Measurements from ENCODE around the gene ABCG1.

ABCG1 gene

DNA sequence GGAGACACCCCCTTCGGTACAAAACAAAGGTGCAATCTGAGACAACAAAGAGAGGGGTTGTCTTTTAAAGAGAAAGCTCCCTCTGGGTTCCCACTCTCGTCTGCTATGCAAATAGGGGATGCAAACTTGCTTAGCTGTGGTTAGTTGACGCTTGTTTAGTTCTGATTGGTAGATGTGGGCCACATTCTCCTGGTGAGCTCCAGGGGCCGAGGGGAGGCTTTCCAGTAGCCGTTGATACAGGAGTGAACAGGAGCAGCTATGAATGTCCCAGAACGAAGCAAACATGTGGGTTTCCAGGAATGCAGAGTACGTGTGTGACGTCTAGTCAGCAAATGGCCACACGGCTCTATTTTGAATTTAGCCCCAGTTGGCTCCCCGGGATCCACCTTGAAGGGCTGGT lies 117.1 kb downstream of the ABCG1 start (continued):
- TF ChIP-seq TOX (CRISPR knock-in tag; IDR thresholded peaks at IDR 0.05; ENCODE audit: borderline replicate concordance): no peak

DNA sequence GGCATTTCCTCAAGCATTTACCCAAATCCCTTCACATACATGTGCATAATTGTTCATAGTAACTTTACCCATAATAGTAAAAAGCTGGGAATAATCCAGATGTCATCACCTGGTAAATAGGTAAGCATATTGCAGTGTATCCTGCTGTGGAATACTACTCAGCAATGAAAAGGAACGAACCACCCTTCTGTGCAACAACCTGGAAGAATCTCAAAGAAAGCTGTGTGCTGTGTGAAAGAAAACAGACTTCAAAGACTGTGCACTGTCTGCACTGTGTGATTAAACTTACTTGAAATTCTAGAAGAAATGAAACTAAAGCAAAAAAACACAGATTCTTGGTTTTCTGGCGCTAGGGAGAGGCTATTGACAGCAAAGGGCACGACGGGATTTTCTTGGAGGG lies 118.3 kb downstream of the ABCG1 start:
- ATAC-seq: no peak
- TF ChIP-seq SNAI2 (CRISPR knock-in tag; IDR thresholded peaks at IDR 0.05) (no peak), BACH2 (CRISPR knock-in tag; IDR thresholded peaks at IDR 0.05; ENCODE audit: borderline replicate concordance) (no peak), ZNF565 (CRISPR knock-in tag; conservative IDR thresholded peaks at IDR 0.05; ENCODE audit: low read depth) (no peak), ZC3H10 (CRISPR knock-in tag; IDR thresholded peaks at IDR 0.05) (no peak)
- TF ChIP-seq, protein P1, sequence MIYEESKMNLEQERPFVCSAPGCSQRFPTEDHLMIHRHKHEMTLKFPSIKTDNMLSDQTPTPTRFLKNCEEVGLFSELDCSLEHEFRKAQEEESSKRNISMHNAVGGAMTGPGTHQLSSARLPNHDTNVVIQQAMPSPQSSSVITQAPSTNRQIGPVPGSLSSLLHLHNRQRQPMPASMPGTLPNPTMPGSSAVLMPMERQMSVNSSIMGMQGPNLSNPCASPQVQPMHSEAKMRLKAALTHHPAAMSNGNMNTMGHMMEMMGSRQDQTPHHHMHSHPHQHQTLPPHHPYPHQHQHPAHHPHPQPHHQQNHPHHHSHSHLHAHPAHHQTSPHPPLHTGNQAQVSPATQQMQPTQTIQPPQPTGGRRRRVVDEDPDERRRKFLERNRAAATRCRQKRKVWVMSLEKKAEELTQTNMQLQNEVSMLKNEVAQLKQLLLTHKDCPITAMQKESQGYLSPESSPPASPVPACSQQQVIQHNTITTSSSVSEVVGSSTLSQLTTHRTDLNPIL (CRISPR knock-in tag; IDR thresholded peaks at IDR 0.05; ENCODE audit: low read depth): no peak
- TF ChIP-seq, protein P2, sequence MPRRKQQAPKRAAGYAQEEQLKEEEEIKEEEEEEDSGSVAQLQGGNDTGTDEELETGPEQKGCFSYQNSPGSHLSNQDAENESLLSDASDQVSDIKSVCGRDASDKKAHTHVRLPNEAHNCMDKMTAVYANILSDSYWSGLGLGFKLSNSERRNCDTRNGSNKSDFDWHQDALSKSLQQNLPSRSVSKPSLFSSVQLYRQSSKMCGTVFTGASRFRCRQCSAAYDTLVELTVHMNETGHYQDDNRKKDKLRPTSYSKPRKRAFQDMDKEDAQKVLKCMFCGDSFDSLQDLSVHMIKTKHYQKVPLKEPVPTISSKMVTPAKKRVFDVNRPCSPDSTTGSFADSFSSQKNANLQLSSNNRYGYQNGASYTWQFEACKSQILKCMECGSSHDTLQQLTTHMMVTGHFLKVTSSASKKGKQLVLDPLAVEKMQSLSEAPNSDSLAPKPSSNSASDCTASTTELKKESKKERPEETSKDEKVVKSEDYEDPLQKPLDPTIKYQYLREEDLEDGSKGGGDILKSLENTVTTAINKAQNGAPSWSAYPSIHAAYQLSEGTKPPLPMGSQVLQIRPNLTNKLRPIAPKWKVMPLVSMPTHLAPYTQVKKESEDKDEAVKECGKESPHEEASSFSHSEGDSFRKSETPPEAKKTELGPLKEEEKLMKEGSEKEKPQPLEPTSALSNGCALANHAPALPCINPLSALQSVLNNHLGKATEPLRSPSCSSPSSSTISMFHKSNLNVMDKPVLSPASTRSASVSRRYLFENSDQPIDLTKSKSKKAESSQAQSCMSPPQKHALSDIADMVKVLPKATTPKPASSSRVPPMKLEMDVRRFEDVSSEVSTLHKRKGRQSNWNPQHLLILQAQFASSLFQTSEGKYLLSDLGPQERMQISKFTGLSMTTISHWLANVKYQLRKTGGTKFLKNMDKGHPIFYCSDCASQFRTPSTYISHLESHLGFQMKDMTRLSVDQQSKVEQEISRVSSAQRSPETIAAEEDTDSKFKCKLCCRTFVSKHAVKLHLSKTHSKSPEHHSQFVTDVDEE (CRISPR knock-in tag; IDR thresholded peaks at IDR 0.05): no peak
- TF ChIP-seq, protein P3, sequence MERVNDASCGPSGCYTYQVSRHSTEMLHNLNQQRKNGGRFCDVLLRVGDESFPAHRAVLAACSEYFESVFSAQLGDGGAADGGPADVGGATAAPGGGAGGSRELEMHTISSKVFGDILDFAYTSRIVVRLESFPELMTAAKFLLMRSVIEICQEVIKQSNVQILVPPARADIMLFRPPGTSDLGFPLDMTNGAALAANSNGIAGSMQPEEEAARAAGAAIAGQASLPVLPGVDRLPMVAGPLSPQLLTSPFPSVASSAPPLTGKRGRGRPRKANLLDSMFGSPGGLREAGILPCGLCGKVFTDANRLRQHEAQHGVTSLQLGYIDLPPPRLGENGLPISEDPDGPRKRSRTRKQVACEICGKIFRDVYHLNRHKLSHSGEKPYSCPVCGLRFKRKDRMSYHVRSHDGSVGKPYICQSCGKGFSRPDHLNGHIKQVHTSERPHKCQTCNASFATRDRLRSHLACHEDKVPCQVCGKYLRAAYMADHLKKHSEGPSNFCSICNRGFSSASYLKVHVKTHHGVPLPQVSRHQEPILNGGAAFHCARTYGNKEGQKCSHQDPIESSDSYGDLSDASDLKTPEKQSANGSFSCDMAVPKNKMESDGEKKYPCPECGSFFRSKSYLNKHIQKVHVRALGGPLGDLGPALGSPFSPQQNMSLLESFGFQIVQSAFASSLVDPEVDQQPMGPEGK (CRISPR knock-in tag; IDR thresholded peaks at IDR 0.05; ENCODE audit: borderline replicate concordance): no peak

DNA sequence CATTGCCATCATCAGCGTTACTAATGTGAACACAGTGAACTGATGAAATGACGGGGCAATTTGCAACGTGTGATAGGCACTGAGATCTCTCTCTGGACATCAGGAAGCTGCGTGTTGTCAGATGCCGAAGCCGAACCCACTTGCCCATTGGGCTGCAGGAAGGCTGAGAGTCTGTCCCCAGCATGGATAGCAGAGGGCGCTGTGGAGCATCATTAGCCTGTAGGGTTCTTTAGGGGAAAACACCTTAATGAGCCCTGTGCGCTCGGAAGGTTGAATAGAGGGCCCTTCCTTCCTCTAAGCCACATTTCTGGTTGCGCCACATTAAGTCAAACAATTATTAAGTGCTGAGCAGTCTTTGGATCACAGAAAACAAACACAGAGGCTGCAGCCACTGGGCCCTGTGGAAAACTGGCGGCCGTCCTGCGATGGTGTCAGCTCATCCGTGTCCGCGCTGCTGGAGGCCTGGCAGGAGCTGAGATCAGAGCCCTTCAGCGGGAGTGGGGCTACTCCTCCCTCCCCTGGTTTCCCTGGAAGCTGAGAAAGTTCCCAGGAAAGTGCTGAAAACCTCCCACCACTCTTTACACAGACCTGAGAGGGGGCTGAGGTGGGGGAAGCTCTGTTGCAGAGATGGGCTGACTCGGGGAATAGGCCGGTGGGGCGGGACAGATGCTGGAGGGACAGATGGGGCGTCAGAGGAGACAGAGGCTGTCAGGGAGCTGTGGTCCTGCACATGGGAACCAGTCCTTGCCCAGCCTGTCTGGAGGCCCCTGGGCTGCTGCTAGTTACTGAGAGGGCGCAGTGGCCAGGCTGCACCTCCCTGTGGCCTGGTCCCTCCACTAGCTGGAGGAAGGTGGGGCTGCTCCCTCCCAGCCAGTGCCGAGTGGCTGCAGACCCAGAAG lies 119.1 kb downstream of the ABCG1 start:
- no peak for ATAC-seq
- TF ChIP-seq RARB (CRISPR knock-in tag; IDR thresholded peaks at IDR 0.05): no peak
- TF ChIP-seq ESRRG (CRISPR knock-in tag; IDR thresholded peaks at IDR 0.05): no peak
- TF ChIP-seq, protein P4, sequence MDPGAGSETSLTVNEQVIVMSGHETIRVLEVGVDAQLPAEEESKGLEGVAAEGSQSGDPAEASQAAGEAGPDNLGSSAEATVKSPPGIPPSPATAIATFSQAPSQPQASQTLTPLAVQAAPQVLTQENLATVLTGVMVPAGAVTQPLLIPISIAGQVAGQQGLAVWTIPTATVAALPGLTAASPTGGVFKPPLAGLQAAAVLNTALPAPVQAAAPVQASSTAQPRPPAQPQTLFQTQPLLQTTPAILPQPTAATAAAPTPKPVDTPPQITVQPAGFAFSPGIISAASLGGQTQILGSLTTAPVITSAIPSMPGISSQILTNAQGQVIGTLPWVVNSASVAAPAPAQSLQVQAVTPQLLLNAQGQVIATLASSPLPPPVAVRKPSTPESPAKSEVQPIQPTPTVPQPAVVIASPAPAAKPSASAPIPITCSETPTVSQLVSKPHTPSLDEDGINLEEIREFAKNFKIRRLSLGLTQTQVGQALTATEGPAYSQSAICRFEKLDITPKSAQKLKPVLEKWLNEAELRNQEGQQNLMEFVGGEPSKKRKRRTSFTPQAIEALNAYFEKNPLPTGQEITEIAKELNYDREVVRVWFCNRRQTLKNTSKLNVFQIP (CRISPR knock-in tag; IDR thresholded peaks at IDR 0.05; ENCODE audit: borderline replicate concordance, low read depth): no peak
- TF ChIP-seq ZFP3 (CRISPR knock-in tag; IDR thresholded peaks at IDR 0.05): no peak
- TF ChIP-seq ZNF565 (CRISPR knock-in tag; conservative IDR thresholded peaks at IDR 0.05; ENCODE audit: low read depth): no peak

DNA sequence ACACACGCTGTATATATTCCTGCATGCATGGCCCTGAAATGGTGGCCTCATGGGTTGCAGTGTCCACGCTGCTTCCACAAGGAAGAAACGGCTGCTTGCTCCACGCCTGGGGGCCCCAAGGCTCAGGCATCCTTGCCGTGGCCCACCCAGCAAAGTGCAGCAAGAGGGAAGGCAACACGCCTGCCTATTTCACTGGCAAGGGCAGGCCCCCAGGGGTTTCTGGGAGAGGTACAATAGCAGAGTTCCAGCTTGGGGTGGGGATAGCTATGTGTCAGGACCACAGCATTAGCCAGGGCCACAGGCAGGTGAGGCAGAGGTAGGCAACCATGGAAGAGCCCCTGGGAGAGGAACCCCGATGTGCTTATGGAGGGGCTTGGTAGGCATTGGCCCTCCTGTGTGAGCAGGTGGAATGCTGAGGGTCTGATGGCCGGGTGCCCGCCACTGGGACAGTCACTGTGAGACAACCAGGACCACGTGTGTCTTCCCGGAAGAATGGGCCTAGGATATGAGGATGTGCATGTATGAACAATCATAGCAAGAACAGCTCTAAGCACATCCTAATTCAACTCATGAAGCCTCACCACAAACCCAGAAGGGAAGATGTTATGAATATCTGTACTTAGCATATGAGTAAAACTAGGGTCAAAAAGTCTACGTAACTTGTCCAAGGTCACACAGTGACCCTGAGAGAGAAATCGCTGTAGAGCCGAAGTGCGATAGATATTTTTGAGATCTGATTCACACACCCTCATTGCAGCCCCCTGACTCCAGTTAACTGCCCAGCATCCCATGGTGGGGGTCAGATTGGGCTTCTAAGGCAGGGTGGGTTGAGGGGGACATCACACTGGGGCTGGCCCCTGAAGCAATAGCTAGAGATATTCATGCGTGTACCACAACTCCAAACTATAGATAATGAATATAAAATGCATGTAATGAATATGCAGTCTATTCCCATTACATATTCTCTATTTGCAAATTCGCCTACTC lies 120.1 kb downstream of the ABCG1 start:
- no peak for ATAC-seq
- TF ChIP-seq ZFP3 (CRISPR knock-in tag; IDR thresholded peaks at IDR 0.05) (no peak), ZFP30 (CRISPR knock-in tag; IDR thresholded peaks at IDR 0.05) (no peak)

DNA sequence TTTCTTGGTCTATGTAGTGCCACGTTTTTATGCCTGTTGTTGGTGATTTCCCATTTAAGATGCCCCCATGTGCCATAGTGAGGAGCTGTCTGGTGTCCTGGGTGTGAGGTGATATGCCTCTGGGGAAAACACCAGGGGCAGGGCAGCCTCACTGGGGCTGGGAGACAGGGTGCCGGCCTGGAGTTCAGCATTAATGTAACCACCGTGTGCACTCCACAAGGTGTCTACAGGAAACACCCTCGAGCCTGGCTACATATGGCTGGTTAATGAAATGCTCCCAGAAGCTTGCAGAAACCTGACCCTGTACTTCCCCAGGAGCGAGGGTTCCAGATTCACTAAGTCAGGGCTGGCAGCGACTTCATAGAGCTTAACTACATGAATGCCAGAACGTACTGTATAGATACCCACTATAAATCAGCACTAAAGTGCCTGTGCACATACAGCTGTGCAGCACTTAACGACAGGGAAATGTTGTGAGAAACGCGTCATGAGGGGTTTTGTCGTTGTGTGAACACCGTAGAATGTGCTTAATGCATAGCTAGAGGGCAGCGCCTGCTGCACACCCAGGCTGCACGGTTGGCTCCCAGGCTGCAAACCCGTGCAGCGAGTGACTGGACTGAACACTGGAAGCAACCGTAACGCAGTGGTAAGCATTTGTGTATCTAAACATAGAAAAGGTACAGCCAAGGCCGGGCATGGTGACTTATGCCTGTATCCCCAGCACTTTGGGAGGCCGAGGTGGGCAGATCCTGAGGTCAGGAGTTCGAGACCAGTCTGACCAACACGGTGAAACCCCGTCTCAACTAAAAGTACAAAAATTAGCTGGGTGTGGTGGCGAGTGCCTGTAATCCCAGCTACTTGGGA lies 121.5 kb downstream of the ABCG1 start:
- no peak for ATAC-seq
- TF ChIP-seq SNAI2 (CRISPR knock-in tag; IDR thresholded peaks at IDR 0.05): no peak
- TF ChIP-seq, protein P4 (CRISPR knock-in tag; IDR thresholded peaks at IDR 0.05; ENCODE audit: borderline replicate concordance, low read depth): no peak
- no peak for TF ChIP-seq PPARA (CRISPR knock-in tag; IDR thresholded peaks at IDR 0.05; ENCODE audit: borderline replicate concordance)
- no peak for TF ChIP-seq ZNF70 (CRISPR knock-in tag; IDR thresholded peaks at IDR 0.05)
- TF ChIP-seq GLIS3 (CRISPR knock-in tag; IDR thresholded peaks at IDR 0.05): no peak
- TF ChIP-seq TCF4 (CRISPR knock-in tag; IDR thresholded peaks at IDR 0.05; ENCODE audit: borderline replicate concordance): no peak
- TF ChIP-seq CSDC2 (CRISPR knock-in tag; IDR thresholded peaks at IDR 0.05): no peak
- TF ChIP-seq ESRRG (CRISPR knock-in tag; IDR thresholded peaks at IDR 0.05): no peak
- no peak for TF ChIP-seq OSR1 (CRISPR knock-in tag; IDR thresholded peaks at IDR 0.05)
- TF ChIP-seq TOX (CRISPR knock-in tag; IDR thresholded peaks at IDR 0.05; ENCODE audit: borderline replicate concordance): no peak

All from SK-N-SH treated with all-trans-retinoic acid at 6 μM for 48 hours (cell line).